Large intestine (tissue), 3 donors: ENCODE data around the gene SLC25A18. TPM values are rescaled to one million over a fixed set of nuclear protein-coding genes. Genes with fewer than 3 reads are reported as not detected.

ENCODE experiments used
- DNase-seq, 2 donors: peaks; one replicate each; pipeline versions ENCODE4 v3.0.0 to v3.0.0-alpha.2; 2013
- H3K27ac ChIP-seq: one replicate; pipeline ENCODE4 v1.5.1; 2013; ENCODE audit warnings: low read length
- H3K27me3 ChIP-seq: 2 replicates; pipeline ENCODE4 v1.6.1; 2013; ENCODE audit warnings: low read length; ENCODE audit not compliant: control insufficient read depth, insufficient read depth
- H3K36me3 ChIP-seq: 2 replicates; pipeline ENCODE4 v1.6.1; 2013; ENCODE audit warnings: low read length; ENCODE audit not compliant: control insufficient read depth, insufficient read depth
- H3K4me1 ChIP-seq: one replicate; pipeline ENCODE4 v1.6.1; 2013; ENCODE audit warnings: low read length; ENCODE audit not compliant: control insufficient read depth, insufficient read depth
- H3K4me3 ChIP-seq: one replicate; pipeline ENCODE4 v1.5.1; 2013; ENCODE audit warnings: low read length
- H3K9me3 ChIP-seq: one replicate; pipeline ENCODE4 v1.6.1; 2013; ENCODE audit warnings: mild to moderate bottlenecking, low read depth, low read length, moderate library complexity; ENCODE audit not compliant: control insufficient read depth
- WGBS: methylation state at CpG from one replicate; pipeline ENCODE4 v1.1.5; 2013; ENCODE audit warnings: low lambda C conversion rate; ENCODE audit not compliant: insufficient coverage; 5-methylcytosine and 5-hydroxymethylcytosine counted together
- polyA plus RNA-seq: library from polyadenylated mRNA; unstranded; fragments of 120-200 nt; gene quantifications from one replicate; pipeline ENCODE4 v1.2.1, GENCODE V29; 2013

The SLC25A18 gene
- polyA plus RNA-seq, 1 donor = 0.46 TPM

DNA sequence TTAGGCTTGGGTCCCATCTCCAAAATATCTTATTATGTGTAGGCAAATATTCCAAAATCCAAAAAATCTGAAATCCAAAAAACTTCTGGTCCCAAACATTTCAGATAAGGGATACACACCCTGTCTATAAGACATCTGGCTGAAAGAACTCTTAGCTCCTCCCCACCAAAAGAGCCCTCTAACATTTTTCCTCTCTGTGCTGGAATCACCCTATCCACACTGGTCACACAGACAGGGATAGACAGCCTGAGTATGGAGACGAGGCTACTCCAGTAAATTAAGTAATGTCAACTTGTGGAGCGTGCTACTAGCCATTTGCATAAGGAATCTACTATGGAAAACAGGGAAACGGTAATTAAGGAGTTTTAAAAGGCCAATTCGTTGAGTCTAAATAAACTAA lies 40.4 kb downstream of the SLC25A18 start:
- H3K4me3 ChIP-seq = no peak overlapping the region
- no peaks in the 10 kb centered on the region for H3K9me3 ChIP-seq
- peaks cover 43% of the 10 kb centered on the region for H3K36me3 ChIP-seq
- H3K4me1 ChIP-seq = no peaks in the 10 kb centered on the region
- no peak for DNase-seq
- no peaks in the 10 kb centered on the region for H3K27me3 ChIP-seq
- H3K27ac ChIP-seq = no peak overlapping the region
- WGBS = 90% methylated on average over 2 of the region's 4 CpGs

DNA sequence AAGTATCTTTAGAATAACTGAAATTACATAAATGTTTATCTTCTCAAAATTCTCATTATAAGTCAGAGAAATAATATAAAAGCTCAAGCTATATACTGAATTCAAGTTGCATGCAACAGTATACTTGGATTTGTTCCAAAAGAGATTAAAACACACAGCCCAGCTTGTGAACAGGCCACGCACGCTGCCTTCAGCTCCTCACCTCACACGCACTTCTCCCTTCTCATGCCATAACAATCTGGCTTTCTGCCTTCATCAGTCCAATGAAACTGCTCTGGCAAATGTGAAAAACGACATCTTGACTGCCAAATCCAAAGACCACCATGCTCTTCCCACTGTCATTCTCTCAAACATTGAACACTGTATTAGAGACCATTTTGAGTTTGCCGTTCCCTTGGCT lies 43.2 kb downstream of the SLC25A18 start:
- Histone ChIP-seq H3K4me1 (no peaks in the 10 kb centered on the region), H3K36me3 (peaks cover 38% of the 10 kb centered on the region), H3K9me3 (no peaks in the 10 kb centered on the region), H3K27me3 (no peaks in the 10 kb centered on the region), H3K4me3 (no peak overlapping the region), H3K27ac (no peak overlapping the region)
- 100% methylated on average over 1 of the region's 5 CpGs for WGBS
- no peak for DNase-seq

DNA sequence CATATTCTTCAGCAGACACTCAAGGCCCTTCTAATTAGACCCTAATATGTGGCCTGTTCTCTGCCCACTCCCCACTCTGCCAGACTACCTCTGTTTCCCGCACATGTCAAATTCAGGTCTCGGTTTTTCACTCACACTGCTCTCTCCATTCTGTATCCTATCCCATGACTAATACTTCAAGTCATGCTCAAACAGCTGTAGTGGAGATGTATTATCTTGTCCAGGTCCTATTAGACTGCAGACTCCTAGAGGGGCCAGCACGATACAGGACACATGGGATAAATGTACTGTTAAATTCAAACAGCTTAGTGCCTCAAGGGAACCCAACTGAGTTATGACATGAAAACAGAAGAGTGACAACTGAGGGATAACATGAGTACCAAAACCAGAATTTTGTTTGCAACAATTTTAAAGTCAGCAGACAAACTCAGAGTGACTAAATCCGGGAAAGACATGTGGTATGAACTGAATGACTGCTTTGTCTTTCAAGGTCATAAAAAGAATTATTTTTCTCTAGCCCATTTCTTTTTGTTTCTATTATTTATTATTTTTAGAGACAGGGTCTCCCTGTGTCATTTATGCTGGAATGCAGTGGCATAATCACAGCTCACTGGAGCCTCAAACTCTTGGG lies 44.7 kb downstream of the SLC25A18 start:
- H3K27me3 ChIP-seq = no peaks in the 10 kb centered on the region
- no peak for DNase-seq
- H3K4me3 ChIP-seq = no peak overlapping the region
- H3K4me1 ChIP-seq = no peaks in the 10 kb centered on the region
- no peaks in the 10 kb centered on the region for H3K9me3 ChIP-seq
- H3K36me3 ChIP-seq = peaks cover 51% of the 10 kb centered on the region
- 90% methylated on average over 2 of the region's 4 CpGs for WGBS
- H3K27ac ChIP-seq = no peak overlapping the region

DNA sequence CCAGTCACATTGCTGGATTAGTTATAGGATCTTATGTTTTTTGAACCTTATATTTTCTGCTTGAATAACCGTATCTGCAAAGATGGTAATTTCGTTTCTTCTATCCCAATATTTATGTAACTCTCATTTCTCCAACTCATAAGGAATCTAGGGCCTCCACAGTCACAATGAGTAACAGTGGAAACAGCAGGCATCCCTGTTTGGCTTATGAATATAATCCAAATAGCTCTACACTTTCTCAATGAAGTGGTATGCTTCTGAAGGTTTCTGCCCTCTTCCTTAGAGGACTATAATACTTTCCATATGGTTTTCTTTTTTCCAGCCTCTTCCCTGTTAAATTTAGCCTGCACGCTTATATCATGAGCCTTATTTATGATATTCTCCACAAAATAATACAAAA lies 48.8 kb downstream of the SLC25A18 start:
- H3K27ac ChIP-seq = no peak overlapping the region
- DNase-seq = no peak
- no peaks in the 10 kb centered on the region for H3K27me3 ChIP-seq
- H3K36me3 ChIP-seq = peaks cover 49% of the 10 kb centered on the region
- H3K4me1 ChIP-seq = no peaks in the 10 kb centered on the region
- no peak overlapping the region for H3K4me3 ChIP-seq
- 100% methylated on average over 1 of the region's 3 CpGs for WGBS
- no peaks in the 10 kb centered on the region for H3K9me3 ChIP-seq

DNA sequence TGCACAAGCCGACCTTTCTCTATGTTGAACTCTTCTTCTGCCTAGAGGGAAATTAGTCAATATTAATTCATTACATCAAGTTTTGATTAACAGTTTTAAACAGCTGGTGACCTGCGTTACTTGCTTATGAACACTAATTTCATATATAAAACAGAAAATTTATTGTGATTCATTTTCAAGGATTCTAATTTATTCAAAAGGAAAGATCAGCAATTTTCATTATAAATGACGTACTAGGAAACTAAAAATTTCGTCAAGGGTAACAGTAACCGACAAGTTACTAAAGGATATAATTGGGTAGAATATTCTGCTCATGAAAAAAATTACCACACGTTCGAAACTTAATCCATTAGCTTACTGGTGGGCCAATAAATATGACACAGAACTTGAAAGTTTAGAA lies 50.0 kb downstream of the SLC25A18 start:
- Histone ChIP-seq H3K4me3 (no peak overlapping the region), H3K36me3 (peaks cover 48% of the 10 kb centered on the region), H3K9me3 (no peaks in the 10 kb centered on the region), H3K27me3 (no peaks in the 10 kb centered on the region), H3K4me1 (no peaks in the 10 kb centered on the region), H3K27ac (no peak overlapping the region)
- 94% methylated on average over 3 of the region's 7 CpGs for WGBS
- no peak for DNase-seq

DNA sequence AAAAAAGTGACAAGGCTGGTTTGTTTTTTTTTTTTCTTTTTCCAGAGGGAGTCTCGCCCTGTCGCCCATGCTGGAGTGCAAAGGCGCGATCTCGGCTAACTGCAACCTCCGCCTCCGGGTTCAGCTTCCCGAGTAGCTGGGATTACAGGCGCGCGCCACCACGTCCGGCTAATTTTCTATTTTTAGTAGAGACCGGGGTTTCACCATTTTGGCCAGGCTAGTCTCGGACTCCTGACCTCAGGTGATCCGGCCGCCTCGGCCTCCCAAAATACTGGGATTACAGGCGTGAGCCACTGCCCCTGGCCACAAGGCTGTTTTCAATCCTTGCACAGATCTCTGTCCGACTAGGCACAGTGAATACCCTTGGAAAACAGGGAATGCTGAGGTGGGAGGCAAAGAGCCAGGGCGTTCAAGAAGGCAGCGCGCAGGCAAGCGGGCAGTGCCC lies 64.7 kb downstream of the SLC25A18 start:
- peak overlapping the region; percentile 90 for H3K4me3 ChIP-seq
- WGBS = no CpG with 5 or more reads among the region's 24 CpGs
- no peak for DNase-seq
- H3K4me1 ChIP-seq = peaks cover 4% of the 10 kb centered on the region
- H3K9me3 ChIP-seq = no peaks in the 10 kb centered on the region
- peak overlapping the region; percentile 88 for H3K27ac ChIP-seq
- H3K36me3 ChIP-seq = peaks cover 12% of the 10 kb centered on the region
- no peaks in the 10 kb centered on the region for H3K27me3 ChIP-seq

DNA sequence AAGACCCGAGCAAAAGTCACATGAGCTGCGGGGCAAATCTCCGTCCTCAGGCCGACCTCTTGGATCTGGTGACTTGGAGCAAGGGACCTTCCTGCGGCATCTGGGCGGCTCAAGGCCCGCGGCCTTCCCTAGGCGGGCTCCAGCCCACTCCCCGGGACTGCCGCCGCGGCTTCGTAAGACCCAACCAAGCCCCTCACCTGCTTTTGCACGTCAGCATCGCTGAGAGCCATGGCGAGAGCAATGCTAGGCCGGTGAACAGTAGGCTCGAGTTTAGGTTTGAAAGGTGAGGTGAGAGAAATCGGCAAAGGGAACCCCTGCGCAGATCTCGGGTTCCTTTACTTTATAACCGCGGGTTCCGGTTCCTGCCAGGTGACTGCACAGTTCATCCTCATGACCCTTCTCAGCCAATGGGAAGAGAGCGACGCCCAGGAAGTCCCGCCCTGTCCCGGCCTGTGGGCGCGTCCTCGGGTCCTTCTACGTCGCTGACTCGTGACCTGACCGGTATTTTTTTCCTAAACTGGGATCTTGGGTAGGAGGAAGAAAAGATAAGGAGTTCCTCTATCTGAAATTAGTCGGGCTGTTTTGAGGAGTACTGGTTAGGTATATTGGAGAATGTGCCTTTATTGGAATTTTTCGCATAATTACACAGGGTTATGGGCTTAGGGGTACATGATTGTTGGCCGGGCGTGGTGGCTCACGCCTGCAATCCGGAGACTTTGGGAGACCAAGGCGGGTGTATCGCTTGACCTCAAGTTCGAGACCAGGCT lies 65.3 kb downstream of the SLC25A18 start, which contains the start of gene ATP6V1E1:
TSS of gene ATP6V1E1 (minus strand) at position 344 of the 767 bp plus-strand sequence. CDS start at position 230, 114 bp downstream.
- WGBS = no CpG with 5 or more reads among the region's 45 CpGs
- Histone ChIP-seq H3K27me3 (no peaks in the 10 kb centered on the region), H3K27ac (peak within 1 kb of the TSS; percentile 88), H3K36me3 (peaks cover 9% of the 10 kb centered on the region), H3K4me1 (peaks cover 7% of the 10 kb centered on the region), H3K9me3 (no peaks in the 10 kb centered on the region), H3K4me3 (peak within 1 kb of the TSS; percentile 90)
- DNase-seq = peak; percentile 97 to 98

DNA sequence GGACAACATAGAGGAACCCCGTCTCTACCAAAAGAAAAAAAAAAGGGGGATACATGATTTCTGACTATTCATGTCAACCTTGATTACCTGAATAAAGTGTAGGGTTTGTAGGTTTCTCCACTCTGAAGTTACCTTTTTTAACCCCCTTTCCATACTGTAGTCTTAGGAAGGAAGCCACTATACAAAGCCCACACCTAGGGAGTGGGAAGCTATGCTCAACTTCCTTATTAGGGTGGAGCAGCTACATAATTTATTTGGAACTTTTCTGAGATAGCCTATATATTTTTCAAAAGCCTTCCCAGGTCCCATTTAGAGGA lies 65.8 kb downstream of the SLC25A18 start:
- H3K4me3 ChIP-seq = peak overlapping the region; percentile 90
- peaks cover 11% of the 10 kb centered on the region for H3K4me1 ChIP-seq
- WGBS = no CpG with 5 or more reads among the region's 1 CpG
- no peak for DNase-seq
- no peaks in the 10 kb centered on the region for H3K9me3 ChIP-seq
- peaks cover 8% of the 10 kb centered on the region for H3K36me3 ChIP-seq
- no peaks in the 10 kb centered on the region for H3K27me3 ChIP-seq
- H3K27ac ChIP-seq = peak overlapping the region; percentile 88

DNA sequence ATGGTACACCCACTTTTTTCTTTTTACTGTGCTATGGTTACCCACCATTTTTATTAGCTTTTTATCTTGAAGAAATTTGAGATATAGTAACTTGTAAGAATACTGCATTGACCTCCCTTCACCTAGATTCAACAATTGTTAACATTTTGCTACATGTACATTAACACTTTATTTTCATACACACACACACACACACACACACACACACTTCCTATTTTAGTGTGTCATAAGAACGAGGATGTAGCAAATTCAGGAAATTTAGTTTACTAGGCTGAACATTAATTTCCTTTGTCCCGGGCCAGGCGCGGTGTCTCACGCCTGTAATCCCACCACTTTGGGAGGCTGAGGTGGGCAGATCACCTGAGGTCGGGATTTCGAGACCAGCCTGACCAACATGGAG lies 66.3 kb downstream of the SLC25A18 start:
- Histone ChIP-seq H3K4me3 (no peak overlapping the region), H3K4me1 (peaks cover 13% of the 10 kb centered on the region), H3K36me3 (peaks cover 5% of the 10 kb centered on the region), H3K27ac (no peak overlapping the region), H3K27me3 (no peaks in the 10 kb centered on the region), H3K9me3 (no peaks in the 10 kb centered on the region)
- DNase-seq = no peak
- WGBS = 100% methylated on average over 4 of the region's 7 CpGs

DNA sequence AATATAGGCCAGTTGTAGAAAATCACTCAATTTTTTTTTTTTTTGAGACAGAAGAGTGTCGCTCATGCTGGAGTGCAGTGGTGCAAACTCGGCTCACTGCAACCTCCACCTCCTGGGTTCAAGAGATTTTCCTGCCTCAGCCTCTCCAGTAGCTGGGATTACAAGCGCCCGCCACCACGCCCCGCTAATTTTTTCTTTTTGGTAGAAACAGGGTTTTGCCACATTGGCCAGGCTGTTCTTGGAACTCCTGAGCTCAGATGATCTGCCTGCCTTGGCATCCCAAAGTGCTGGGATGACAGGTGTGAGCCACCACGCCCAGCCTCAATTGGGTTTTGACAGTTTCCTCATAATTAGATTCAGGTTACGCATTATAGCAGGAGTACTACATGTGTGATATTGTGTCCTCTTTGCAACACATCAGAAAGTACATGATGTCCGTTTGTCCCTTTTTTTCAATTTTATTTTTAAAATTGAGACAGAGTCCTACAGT lies 67.8 kb downstream of the SLC25A18 start:
- H3K4me3 ChIP-seq = no peak overlapping the region
- no peak overlapping the region for H3K27ac ChIP-seq
- no peak for DNase-seq
- H3K4me1 ChIP-seq = peaks cover 13% of the 10 kb centered on the region
- H3K36me3 ChIP-seq = peaks cover 5% of the 10 kb centered on the region
- no peaks in the 10 kb centered on the region for H3K27me3 ChIP-seq
- no CpG with 5 or more reads among the region's 9 CpGs for WGBS
- H3K9me3 ChIP-seq = no peaks in the 10 kb centered on the region
